BLaER1 treated with 17β-estradiol and CSF1 and Interleukin-3, amounts not matched to agents 10 nM and 100 nM (cell line): ENCODE results near the gene SHE.

ENCODE experiments used
- H3K27ac ChIP-seq, 11 experiments: shearing (Covaris generic); formaldehyde crosslinking; 2 replicates each; pipeline ENCODE4 v1.8.1; 2022
- H3K27me3 ChIP-seq, 11 experiments: shearing (Covaris generic); formaldehyde crosslinking; 2 replicates each; pipeline ENCODE4 v1.8.1; 2022
- H3K36me3 ChIP-seq, 11 experiments: shearing (Covaris generic); formaldehyde crosslinking; 2 replicates each; pipeline ENCODE4 v1.8.1; 2022
- H3K4me1 ChIP-seq, 10 experiments: shearing (Covaris generic); formaldehyde crosslinking; 2 replicates each; pipeline ENCODE4 v1.8.1; 2022
- H3K4me2 ChIP-seq, 11 experiments: shearing (Covaris generic); formaldehyde crosslinking; 2 replicates each; pipeline ENCODE4 v1.8.1; 2022
- H3K4me3 ChIP-seq, 10 experiments: shearing (Covaris generic); formaldehyde crosslinking; 2 replicates each; pipeline ENCODE4 v1.8.1; 2022
- H3K9ac ChIP-seq, 11 experiments: shearing (Covaris generic); formaldehyde crosslinking; 2 replicates each; pipeline ENCODE4 v1.8.1; 2022
- H3K9me3 ChIP-seq, 11 experiments: shearing (Covaris generic); formaldehyde crosslinking; replicated peaks in 1 of 11; 2 replicates each; pipeline ENCODE4 v1.8.1; 2022
- H4K20me1 ChIP-seq, 11 experiments: shearing (Covaris generic); formaldehyde crosslinking; 2 replicates each; pipeline ENCODE4 v1.8.1; 2022
- Cebpa-rat ChIP-seq, 11 experiments: shearing (Covaris generic); IDR thresholded peaks; 2 replicates each; pipeline ENCODE4 v1.8.1; 2022

The SHE gene

DNA sequence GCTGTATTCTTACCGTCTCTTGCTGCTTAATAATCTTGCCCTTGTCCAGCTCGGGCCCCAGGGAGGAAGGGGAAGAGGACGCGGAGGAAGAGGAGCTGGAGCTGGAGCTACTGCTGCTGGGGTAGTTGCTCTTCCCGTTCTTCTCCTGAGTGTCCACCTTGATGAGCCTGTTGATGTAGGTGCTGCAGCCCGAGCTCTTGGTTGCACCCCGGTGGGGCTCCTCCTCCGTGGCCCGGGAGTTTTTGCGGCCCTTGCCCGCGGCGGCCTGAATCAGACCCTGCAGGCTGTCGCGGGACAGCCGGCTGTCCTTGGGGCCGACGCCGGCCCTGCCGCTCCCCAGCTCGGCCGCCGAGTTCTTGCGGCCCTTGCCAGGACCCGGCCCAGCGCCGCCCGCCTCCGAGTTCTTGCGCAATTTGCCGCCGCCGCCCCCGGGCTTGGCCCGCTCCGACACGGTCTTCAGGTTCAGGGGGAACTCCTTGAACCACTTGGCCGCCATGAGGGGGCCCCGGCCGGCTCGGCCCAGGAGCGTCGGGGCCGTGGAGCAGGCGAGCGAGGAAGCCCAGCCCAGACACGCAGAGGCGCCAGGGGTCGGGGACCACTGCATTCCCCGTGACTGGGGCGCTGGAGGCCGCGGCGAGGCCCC lies 668 bp downstream of the SHE start:
- Histone ChIP-seq H3K4me1 (peaks cover 47 to 63% (median 61%) of the 10 kb centered on the region in 10 experiments), H3K9me3 (peaks cover 18 to 32% (median 22%) of the 10 kb centered on the region in 11 experiments; a peak in 21 of 22 replicates), H3K9ac (0 out of 22 replicates have a peak overlapping the region, but pooled peaks of 1 of the 11 experiments have one; percentile 18), H3K27me3 (peaks cover 35 to 47% (median 42%) of the 10 kb centered on the region in 11 experiments), H3K36me3 (no peaks in the 10 kb centered on the region), H3K4me2 (peak overlapping the region; percentile 57 to 93 (median 76)), H3K4me3 (peak overlapping the region; percentile 28 to 51 (median 41); a peak in 18 of 20 replicates), H4K20me1 (no peaks in the 10 kb centered on the region), H3K27ac (no peak overlapping the region)
- peak in 5 of 11 experiments; percentile 19 to 84 (median 47); a peak in 5 of 22 replicates for TF ChIP-seq Cebpa-rat (IDR thresholded peaks at IDR 0.05)

DNA sequence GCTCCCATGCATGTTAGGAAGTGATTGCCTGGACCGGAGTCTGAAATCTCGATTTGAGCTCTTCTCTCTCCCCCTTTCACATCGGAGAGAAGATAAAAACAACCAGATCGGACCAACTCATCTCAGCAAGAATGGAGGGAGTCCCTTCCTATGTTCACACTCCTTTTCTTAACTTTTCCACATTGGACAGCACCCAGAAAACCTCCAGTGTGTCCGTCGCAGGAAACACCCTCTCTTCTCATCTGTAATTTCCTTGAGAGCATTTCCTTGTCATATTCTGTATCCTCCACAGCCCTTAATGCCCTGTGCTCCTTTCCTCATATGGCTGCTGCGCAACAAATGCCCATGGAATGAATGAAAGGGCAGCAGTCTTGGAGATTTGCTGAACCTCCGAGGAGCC lies 1.7 kb downstream of the SHE start:
- Histone ChIP-seq H3K9ac (no peak overlapping the region), H3K4me3 (no peak overlapping the region), H3K36me3 (no peaks in the 10 kb centered on the region), H3K9me3 (peaks cover 10 to 23% (median 19%) of the 10 kb centered on the region in 11 experiments; a peak in 20 of 22 replicates), H3K27me3 (peaks cover 35 to 47% (median 42%) of the 10 kb centered on the region in 11 experiments), H4K20me1 (no peaks in the 10 kb centered on the region), H3K4me2 (peak overlapping the region in 9 of 11 experiments; percentile 57 to 93 (median 76); a peak in 18 of 22 replicates), H3K4me1 (peaks cover 57 to 73% (median 71%) of the 10 kb centered on the region in 10 experiments), H3K27ac (no peak overlapping the region)
- TF ChIP-seq Cebpa-rat (IDR thresholded peaks at IDR 0.05): no peak

DNA sequence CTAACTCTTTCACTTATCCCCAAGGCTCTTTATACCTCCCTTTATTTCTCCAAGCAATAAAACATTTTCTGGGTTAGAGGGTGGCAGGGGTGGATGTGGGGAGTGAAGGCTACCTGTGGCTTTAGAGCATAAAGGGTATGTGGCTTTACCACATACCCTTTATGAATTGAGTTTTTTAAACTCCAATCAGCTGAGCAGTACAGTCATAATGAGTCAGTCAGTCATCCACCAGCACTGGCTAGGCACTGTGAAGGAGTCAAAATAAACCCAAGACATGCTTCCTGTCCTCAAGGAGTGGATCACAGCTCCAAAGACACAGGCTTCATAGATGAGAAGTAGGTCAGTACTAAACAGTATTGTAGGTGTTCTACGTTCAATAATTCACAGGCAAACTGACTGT lies 2.8 kb downstream of the SHE start:
- TF ChIP-seq Cebpa-rat (IDR thresholded peaks at IDR 0.05): no peak
- H3K4me3 ChIP-seq: no peak overlapping the region
- peaks cover 35 to 44% (median 42%) of the 10 kb centered on the region in 11 experiments for H3K27me3 ChIP-seq
- no peak overlapping the region for H3K9ac ChIP-seq
- peaks cover 10 to 23% (median 19%) of the 10 kb centered on the region in 11 experiments; a peak in 20 of 22 replicates for H3K9me3 ChIP-seq
- H3K27ac ChIP-seq: no peak overlapping the region
- H4K20me1 ChIP-seq: no peaks in the 10 kb centered on the region
- no peaks in the 10 kb centered on the region for H3K36me3 ChIP-seq
- H3K4me2 ChIP-seq: peak overlapping the region; percentile 7 to 93 (median 74); a peak in 20 of 22 replicates
- H3K4me1 ChIP-seq: peaks cover 68 to 84% (median 81%) of the 10 kb centered on the region in 10 experiments

DNA sequence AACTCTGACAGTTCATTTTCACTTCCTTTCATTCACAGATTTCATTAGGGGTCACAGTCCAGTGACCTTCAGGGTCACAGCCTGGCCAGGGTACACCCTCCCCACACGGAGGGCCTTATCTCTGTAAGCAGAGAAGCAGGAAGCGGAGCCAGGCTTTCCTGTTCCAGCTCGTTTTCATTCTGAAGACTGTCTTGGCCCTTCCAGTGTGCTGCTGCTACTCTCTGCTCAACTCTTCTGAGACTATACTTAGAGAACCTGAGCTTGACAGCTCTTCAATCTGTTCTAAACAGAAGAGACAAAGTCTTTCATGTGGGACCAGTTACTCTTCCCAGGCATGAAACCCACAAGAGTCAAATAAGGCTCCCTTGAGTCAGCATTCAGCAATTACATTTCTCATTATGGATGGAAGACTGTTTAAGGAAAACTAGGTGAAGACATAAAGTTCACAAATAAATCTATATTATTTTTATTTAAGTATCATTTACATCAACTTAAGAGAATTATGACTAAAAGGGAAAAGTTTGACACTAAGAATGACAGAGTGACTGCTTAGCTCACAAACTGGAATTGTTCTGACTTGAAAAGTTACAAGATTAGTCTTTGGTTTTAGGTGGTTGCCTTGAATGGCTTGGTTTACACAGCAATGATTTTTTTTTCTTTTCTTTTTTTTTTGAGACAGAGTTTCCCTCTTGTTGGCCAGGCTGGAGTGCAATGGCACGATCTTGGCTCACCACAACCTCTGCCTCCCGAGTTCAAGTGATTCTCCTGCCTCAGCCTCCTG lies 5.0 kb downstream of the SHE start:
- peak overlapping the region; percentile 48 to 85 (median 72); a peak in 20 of 22 replicates for H3K27ac ChIP-seq

DNA sequence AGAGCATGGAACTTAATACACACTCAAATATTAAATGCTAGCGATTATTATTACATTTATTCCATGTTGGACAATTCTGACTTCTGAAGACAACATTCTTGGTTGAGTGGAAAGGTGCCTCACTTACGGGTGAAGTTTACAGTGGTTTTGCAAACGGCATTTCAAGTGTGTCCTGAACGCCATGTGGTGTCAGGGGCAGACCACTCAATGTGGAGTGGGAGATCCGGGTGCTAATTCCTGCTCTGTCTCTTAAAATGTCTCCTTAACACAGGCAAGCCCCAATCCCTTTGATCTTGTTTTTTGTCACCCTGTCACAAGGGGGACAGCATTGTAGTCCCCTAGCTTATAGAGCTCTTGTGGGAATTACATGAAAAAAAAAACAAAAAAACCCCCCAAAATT lies 5.8 kb downstream of the SHE start:
- peaks cover 85 to 100% (median 98%) of the 10 kb centered on the region in 10 experiments for H3K4me1 ChIP-seq
- no peaks in the 10 kb centered on the region for H3K36me3 ChIP-seq
- peaks cover 10 to 17% (median 14%) of the 10 kb centered on the region in 11 experiments for H3K27me3 ChIP-seq
- peak overlapping the region; percentile 48 to 85 (median 72); a peak in 20 of 22 replicates for H3K27ac ChIP-seq
- no peaks in the 10 kb centered on the region for H4K20me1 ChIP-seq
- H3K4me3 ChIP-seq: no peak overlapping the region; a peak in 2 of 20 replicates
- peak overlapping the region in 10 of 11 experiments; percentile 45 to 73 (median 56); a peak in 15 of 22 replicates for H3K9ac ChIP-seq
- no peak for TF ChIP-seq Cebpa-rat (IDR thresholded peaks at IDR 0.05)
- peak overlapping the region; percentile 68 to 93 (median 80) for H3K4me2 ChIP-seq
- peaks cover 0 to 4% (median 1%) of the 10 kb centered on the region in 11 experiments; a peak in 13 of 22 replicates for H3K9me3 ChIP-seq

More for the DNA sequence above, 5.0 kb downstream of the SHE start:
- Histone ChIP-seq H3K27me3 (peaks cover 19 to 25% (median 22%) of the 10 kb centered on the region in 11 experiments), H3K4me3 (peak overlapping the region in 1 of 10 experiments; percentile 11; a peak in 2 of 20 replicates), H3K36me3 (no peaks in the 10 kb centered on the region), H3K4me1 (peaks cover 85 to 100% (median 100%) of the 10 kb centered on the region in 10 experiments), H4K20me1 (no peaks in the 10 kb centered on the region), H3K4me2 (peak overlapping the region; percentile 68 to 93 (median 80)), H3K9me3 (peaks cover under 1 to 12% (median 10%) of the 10 kb centered on the region in 11 experiments; a peak in 19 of 22 replicates), H3K9ac (peak overlapping the region; percentile 25 to 73 (median 57); a peak in 17 of 22 replicates)
- TF ChIP-seq Cebpa-rat (IDR thresholded peaks at IDR 0.05): no peak

DNA sequence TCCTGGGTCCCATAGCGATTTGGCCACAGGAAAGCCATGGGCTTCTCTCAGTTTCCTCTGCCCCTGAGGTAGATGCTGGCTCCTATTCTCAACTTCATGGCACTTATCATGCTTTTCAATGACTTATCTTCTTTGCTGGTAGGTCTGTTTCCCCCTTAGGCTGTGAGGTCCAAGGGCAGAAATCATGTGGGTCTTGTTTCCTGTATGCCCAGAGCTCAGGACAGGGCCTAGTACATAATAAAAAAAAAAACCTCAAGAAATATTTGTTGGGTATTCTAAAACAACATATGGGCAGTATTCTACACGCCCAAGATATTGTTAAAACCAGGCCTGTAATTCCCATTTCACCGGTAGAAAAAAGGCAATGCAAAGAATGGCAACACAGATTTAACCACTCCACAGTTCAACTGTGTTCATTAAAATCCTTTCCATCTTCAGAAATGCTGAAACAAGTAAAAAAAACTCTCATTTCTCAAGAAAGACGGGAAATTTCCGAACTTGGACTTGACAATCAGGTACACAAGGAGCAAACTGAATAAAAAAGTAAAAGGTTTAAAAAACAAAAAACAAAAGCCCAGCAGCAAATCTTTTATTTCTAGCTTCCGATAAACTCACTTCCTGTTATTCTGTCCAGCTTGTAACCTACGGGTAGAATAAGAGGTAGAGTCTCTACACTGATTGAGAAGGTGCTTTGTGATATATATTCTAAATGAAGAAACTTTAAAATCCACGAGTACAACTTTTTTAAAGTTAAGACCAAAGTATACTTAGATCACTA lies 6.5 kb downstream of the SHE start:
- Histone ChIP-seq H3K27ac (peak overlapping the region in 9 of 11 experiments; percentile 27 to 85 (median 72); a peak in 17 of 22 replicates), H3K27me3 (peaks cover 3 to 10% (median 7%) of the 10 kb centered on the region in 11 experiments; a peak in 20 of 22 replicates), H3K36me3 (no peaks in the 10 kb centered on the region), H3K9me3 (no peaks in the 10 kb centered on the region), H3K4me2 (peak overlapping the region; percentile 55 to 93 (median 80)), H3K4me1 (peaks cover 86 to 100% (median 92%) of the 10 kb centered on the region in 10 experiments), H3K4me3 (no peak overlapping the region), H4K20me1 (no peaks in the 10 kb centered on the region), H3K9ac (peak overlapping the region in 2 of 11 experiments; percentile 10 to 36; a peak in 2 of 22 replicates)
- no peak for TF ChIP-seq Cebpa-rat (IDR thresholded peaks at IDR 0.05)

DNA sequence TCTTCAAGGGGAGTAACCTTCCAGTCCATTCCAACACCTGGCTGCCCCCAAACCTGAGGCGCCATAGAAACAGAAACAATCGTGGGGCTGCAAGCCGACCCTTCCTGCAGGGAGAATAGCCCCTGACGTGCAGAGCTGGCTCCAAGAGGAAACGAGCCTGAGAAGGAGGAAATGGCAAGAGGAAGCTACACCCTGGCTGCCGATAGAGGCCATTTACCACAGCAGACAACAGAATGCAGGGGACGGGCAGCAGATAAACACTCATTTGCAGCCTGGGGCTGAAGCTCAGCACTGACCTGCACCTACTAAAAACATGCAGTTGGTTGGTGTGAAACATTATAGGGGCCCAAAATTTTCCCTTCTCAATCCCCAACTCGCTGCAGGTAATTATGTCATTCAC lies 8.9 kb downstream of the SHE start:
- peak overlapping the region; percentile 70 to 93 (median 87) for H3K4me2 ChIP-seq
- TF ChIP-seq Cebpa-rat (IDR thresholded peaks at IDR 0.05): no peak

DNA sequence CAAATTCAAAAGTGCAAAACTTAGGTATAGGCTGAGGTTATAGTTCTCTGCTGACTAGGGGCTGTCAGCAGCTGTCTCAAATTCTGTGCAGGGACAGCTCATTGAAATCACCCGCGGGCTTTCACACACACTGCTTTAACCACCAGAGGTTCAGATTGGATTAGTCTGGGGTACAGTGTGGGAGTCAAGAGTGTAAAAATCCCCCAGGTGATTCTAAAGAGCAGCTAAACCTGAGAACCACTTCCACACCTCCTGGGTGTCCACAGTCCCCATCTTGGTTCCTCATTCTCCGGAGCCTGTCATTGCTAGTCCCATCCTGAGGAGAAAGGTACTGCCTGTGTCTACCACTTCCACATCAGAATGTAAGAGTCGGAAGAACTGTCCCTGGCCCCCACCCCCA lies 10.1 kb downstream of the SHE start:
- no peak overlapping the region for H3K4me3 ChIP-seq
- H3K9ac ChIP-seq: peak overlapping the region in 4 of 11 experiments; percentile 3 to 47 (median 14); a peak in 2 of 22 replicates
- no peaks in the 10 kb centered on the region for H4K20me1 ChIP-seq
- no peaks in the 10 kb centered on the region for H3K9me3 ChIP-seq
- peaks cover 56 to 88% (median 78%) of the 10 kb centered on the region in 10 experiments for H3K4me1 ChIP-seq
- no peaks in the 10 kb centered on the region for H3K36me3 ChIP-seq
- no peaks in the 10 kb centered on the region for H3K27me3 ChIP-seq
- H3K27ac ChIP-seq: peak overlapping the region in 7 of 11 experiments; percentile 20 to 60 (median 54); a peak in 13 of 22 replicates
- no peak for TF ChIP-seq Cebpa-rat (IDR thresholded peaks at IDR 0.05)
- H3K4me2 ChIP-seq: peak overlapping the region; percentile 70 to 93 (median 87)

More for the DNA sequence above, 8.9 kb downstream of the SHE start:
- Histone ChIP-seq H3K4me3 (peak overlapping the region in 4 of 10 experiments; percentile 9 to 30 (median 17); a peak in 5 of 20 replicates), H3K27me3 (no peaks in the 10 kb centered on the region), H3K4me1 (peaks cover 64 to 93% (median 84%) of the 10 kb centered on the region in 10 experiments), H4K20me1 (no peaks in the 10 kb centered on the region), H3K27ac (peak overlapping the region in 6 of 11 experiments; percentile 8 to 60 (median 54); a peak in 13 of 22 replicates), H3K9ac (peak overlapping the region in 8 of 11 experiments; percentile 1 to 47 (median 14); a peak in 7 of 22 replicates), H3K36me3 (no peaks in the 10 kb centered on the region), H3K9me3 (no peaks in the 10 kb centered on the region)
